CD4-positive, alpha-beta T cell treated with Interleukin-17A for 1 hour (primary cell): ENCODE data around the gene RPS2.

ENCODE experiments used
- DNase-seq: peaks from one replicate; pipeline ENCODE4 v3.0.0-alpha.2; 2020

RPS2 gene

DNA sequence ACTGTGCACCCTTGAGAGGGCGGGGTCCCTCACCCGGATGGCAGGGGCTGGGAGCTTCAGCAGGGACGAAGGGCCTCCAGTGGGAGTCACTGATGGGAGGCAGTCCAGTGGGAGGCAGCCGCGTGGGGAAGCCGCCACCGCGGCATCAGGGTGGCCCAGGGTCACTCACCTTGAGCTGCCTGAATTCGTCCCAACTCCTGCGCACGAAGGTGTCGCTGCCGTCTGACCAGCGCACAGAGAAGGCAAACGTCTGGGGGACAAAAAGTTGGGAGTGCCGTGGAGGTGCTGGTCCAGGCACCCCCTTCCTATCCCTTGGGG is 16.1 kb upstream of the RPS2 start:
- no peak for DNase-seq

- no peak for DNase-seq
Observed at GRCh38 chr16:1980030-1980769, 15.6 kb upstream of the RPS2 start.

DNA sequence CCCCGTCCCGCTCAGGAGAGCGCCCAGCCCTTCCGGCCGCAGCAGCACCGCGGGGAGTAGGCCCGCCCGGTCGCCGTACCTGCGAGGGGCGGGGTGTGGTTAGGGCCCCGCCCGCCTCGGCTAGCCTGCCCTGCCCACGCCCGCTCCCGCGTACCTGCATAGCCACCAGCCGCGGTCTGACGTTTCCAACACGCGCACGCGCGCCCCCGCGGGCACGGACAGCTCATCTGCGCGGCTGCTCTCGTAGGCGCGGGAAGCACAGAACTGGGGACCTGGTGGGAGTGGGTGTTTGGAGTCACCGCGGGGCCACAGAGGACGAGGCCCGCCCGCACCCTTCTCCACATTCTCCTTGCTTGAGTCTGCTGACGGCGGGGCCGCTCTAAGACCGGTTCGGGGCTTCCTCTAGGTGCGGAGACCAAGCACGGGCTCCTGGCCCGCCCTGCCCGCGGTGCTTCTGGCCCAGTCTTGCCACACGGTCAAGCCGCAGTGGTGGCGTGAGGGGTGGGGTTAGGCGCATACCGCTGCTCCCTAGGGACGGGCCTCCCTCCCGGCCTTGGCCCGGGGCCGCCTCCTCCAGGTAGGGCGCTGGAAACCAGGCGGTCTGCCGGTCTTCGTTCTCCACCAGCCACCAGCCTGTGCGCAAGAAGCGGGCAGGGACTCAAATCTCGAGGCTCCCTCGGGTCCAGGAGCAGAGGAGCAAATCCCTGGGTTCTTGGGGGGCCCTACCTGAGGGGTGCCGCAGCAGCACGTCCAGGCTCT is 14.8 kb upstream of the RPS2 start:
- DNase-seq, result peak; percentile 46

DNA sequence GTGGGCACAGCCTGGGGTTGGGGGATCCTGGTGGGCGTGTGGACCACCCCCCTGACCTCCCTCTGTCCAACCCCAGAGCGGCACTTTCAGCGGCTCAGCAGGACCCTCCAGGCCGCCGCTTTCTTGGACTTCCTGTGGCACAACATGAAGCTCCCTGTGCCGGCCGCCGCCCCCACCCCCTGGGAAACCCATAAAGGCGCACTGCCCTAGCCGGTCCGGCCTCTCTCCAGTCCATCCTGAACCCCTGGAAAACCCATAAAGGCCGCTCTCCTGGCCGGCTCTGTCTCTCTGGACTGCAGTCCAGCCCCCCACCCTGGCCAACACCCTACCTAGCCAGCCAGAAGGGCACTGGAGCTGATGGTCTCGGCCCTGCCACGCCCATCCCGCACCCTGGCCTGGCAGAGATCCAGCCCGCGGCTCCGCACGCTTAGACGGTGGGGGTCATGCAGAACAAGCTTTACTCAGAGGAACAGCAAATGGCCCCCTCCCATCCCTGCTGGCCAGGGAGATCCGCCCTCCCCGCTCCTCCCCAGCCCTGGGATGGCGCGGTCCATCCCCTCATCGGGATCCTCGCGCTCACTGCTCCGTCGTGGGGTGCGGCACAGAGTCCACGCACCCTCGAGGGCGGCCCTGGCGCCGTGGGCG is 14.0 kb upstream of the RPS2 start:
- DNase-seq, result no peak

- DNase-seq, result no peak
Observed at GRCh38 chr16:1977875-1978268, 13.2 kb upstream of the RPS2 start.

DNA sequence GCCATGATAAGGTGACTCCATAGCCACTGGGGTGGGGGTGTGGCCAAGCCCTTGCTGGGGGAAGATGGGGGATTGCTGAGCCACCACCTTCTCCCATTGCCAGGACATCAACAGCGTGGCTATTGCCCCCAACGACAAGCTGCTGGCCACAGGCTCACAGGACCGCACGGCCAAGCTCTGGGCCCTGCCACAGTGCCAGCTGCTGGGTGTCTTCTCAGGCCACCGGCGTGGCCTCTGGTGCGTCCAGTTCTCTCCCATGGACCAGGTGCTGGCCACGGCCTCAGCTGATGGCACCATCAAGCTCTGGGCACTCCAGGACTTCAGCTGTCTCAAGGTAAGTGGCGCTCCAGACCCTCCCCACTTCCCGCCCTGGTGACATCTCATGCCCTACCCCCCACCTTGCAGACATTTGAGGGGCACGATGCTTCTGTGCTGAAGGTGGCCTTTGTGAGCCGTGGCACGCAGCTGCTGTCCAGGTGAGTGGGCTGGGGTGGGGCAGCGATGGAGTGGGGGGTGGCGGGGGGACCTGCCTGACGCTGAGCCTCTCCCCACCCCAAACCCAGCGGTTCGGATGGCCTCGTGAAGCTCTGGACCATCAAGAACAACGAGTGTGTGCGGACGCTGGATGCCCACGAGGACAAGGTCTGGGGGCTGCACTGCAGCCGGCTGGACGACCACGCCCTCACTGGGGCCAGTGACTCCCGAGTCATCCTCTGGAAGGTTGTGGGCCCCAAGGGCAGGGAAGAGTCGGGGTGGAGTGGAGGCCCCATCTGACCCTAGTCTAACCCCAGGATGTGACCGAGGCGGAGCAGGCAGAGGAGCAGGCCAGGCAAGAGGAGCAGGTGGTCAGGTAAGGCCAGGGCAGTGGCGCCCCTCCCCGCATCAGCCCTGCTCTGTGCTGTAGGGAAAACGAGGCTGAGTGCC is 12.6 kb upstream of the RPS2 start:
- no peak for DNase-seq

- no peak for DNase-seq
Observed at GRCh38 chr16:1976216-1976520, 11.5 kb upstream of the RPS2 start.

DNA sequence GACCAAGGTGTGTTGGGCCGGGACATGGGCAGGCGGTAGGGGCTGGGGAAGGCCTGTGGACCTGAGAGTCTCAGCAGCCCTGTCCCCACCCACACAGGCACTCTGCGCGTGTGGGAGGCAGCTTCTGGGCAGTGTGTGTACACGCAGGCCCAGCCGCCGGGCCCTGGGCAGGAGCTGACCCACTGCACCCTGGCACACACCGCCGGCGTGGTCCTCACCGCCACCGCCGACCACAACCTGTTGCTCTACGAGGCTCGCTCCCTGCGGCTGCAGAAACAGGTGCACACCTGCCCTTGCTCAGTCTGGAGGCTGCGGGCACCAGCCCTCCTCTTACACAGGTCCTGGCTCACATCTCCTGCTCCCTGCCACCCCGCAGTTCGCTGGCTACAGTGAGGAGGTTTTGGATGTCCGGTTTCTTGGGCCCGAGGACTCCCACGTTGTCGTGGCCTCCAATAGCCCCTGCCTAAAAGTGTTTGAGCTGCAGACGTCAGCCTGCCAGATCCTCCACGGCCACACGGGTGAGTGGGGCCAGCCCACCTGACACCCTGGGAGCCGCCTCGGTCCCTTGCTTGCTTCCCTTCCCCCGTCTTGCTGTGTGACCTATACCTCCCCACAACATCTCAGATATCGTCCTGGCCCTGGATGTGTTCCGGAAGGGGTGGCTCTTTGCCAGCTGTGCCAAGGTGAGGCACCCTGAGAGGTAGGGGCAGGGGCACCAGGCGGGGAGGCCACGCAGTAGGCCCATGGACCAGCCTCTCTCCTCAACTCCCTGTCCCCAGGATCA is 11.0 kb upstream of the RPS2 start:
- no peak for DNase-seq

DNA sequence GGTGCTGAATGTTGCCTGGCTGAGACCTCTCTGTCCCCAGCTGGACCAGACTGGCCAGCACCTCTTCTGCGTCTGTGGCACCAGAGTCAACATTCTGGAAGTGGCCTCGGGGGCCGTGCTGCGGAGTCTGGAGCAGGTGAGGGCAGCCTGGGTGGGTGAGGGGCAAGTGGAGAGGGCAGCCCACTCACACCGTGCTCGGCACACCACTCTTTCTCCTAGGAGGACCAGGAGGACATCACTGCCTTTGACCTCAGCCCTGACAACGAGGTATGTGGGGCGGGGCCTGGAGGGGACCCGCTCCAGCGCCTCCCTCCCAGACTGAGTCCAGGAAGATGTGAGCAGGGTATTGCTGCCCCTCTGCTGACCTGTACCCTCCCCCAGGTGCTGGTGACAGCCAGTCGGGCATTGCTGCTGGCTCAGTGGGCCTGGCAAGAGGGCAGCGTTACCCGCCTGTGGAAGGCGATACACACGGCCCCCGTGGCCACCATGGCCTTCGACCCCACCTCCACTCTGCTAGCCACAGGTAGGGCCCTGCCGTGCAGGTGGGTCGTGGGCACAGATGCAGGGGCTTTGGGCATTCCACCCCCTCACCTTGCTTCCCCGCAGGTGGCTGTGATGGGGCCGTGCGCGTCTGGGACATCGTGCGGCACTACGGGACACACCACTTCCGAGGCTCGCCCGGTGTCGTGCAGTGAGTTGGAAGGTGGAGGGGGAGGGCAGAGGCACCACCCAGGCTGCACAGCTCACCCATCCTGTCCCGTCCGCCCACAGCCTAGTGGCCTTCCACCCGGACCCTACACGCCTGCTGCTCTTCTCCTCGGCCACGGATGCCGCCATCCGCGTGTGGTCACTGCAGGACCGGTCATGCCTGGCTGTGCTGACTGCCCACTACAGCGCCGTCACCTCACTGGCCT is 9.8 kb upstream of the RPS2 start:
- DNase-seq, result no peak

DNA sequence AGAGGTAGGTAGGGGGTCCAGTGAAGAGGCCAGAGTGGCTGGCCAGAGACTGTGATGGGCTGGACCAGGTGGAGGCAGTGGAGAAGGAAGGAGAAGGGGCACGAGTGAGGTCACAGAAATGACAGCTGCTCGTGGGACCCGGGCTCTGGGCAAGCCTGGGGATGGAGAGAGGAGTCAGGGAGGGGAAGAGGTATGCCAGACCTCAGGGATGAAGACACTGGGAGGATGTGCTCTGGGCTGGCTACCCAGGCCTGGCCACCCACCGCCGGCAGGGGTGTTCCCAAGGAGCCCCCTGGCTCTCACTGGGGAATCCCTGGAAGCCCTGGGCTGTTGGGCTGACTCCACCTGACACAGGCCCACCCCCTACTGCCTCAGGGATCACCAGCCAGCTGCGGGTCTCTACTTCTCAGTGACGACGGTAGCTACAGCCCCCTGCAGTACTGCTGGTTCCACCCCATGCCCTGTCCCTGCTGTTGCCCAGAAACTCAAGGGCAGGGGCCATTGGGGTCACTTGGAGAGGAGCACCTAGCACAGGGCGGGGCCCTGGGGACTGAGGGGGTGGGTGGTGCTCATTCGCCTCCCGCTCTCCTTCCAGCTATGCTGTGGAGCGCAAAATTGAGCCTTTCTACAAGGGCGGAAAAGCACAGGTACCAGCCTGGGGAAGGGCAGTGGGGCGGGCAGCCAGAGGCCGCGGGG is 9.0 kb upstream of the RPS2 start:
- no peak for DNase-seq

GRCh38 chr16:1972490-1972877 is 7.9 kb upstream of the RPS2 start:
- DNase-seq, result no peak

GRCh38 chr16:1971796-1972489 is 7.3 kb upstream of the RPS2 start, which contains the start of gene TBL3:
TBL3 (plus strand) TSS chr16:1972053; CDS start chr16:1972165, 112 bp downstream.
- peak; percentile 97 for DNase-seq

DNA sequence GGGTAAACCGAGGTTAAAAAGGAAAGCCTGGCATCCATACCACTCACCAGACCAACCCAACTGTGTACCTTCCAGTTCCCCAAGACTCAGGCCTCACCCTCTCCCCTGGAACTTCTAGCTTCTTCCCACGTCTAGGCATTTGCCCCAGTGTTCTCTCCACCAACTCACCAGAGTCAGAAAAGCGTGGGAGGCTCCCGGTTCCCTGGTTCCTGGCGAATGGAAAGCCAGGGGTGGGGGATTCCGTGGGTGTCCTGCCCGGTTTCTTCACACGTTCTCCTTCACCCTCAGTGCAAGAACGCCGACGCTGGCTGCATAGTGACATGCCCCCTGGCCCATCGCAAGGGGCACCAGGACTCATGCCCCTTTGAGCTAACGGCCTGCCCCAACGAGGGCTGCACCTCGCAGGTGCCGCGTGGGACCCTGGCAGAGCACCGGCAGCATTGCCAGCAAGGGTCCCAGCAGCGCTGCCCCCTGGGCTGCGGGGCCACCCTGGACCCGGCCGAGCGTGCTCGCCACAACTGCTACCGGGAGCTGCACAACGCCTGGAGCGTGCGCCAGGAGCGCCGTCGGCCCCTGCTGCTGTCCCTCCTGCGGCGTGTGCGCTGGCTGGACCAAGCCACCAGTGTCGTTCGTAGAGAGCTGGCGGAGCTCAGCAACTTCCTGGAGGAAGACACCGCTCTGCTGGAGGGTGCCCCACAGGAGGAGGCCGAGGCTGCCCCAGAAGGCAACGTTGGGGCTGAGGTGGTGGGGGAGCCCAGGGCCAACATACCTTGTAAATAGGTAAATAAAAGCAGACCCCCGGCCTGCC is 3.7 kb upstream of the RPS2 start:
- DNase-seq, result no peak

DNA sequence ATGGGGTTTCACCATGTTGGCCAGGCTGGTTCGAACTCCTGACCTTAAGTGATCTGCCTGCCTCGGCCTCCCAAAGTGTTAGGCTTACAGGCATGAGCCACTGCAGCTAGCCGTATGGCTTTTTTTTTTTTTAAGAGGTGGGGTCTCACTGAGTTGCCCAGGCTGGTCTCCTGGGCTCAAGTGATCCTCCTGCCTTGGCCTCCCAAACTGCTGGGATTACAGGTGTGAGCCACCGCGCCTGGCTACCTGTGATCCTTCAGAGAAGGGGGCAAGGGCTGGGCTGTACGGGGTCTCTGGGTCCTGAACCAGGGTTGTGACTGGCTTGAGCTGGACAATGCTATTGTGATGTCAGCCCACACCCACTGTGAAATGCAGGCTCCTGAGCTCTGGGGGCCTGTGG is 1.8 kb upstream of the RPS2 start, which contains the start of gene RNF151:
TSS of gene RNF151 (plus strand) at position 397 of the 400 bp plus-strand sequence. CDS start 26 bp downstream, outside the sequence.
- no peak for DNase-seq

DNA sequence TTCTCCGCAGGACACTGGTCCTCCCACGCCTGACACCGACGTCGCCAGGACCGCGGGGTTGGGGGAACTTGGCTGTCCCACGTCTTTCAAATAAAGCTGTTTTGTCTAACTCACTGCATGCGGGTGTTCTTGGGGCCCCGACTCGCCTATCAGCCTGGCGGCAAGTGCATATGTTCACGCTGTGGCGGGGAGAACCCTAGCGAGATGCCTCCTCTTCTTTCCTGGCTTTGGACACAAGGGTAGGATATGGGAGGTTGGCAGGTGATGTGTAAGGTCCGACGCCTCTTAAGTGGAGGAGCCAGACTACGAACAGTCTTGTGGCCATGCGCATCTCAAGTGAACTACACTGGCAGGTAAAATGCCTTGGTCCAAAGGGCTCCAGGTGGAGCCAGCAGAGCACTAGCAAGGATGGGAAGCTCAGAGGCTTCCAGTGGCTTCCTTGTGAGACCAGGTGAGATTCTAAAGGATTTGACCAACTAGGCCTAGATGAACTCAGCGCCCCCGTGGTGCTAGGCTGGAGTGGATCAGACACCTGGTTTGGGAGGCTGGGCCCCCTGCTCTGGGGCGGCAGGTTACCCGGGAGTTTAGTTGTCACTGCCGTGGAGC is 873 bp upstream of the RPS2 start:
- DNase-seq, result no peak

DNA sequence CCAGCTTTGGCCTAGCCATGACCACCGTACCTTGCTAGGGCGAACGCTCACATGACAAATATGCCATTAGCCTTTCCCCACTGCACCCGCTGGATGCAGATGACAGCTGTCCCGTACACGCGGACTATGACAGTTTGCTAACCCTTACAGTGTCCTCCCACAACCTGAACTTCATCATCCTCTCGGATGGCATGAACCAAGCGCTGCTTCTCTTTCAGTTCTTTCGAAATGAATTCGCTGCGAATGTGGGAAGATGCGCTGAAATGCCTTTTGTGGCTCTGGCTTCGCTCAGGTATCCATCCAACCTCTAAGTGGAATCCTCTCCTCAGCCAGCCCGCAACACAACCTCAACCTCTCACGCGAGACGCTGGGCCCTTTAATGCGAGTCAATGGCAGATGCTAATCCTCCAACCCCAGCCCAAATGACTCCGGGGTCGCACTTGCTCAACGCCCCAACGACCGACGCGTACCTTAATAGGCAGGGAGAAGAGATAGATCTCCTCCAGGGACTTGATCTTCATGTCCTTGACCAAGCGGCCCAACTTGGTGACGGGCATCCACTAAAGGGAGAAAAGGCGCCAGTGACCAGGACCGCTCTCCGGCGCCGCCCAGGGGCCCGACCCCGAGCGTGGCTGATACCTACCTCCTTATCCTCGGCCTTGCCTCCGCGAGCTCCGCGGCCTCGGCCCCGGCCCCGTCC is 670 bp downstream of the RPS2 start:
- DNase-seq, result peak; percentile 57
